Esophagus muscularis mucosa (tissue), 4 donors: ENCODE measurements around the gene TRAPPC3L. TPM values are rescaled to one million over a fixed set of nuclear protein-coding genes. Genes with fewer than 3 reads are reported as not detected.

Experiments
- DNase-seq: peaks from one replicate; pipeline ENCODE4 v3.0.0-alpha.2; 2017; ENCODE audit errors: extremely low spot score
- H3K27ac ChIP-seq, 4 donors: fragments of 200-600 bp; sonication (generic); replicated peaks in 1 of 4; 1 replicate in 3 of 4; 2 replicates in 1 of 4; pipeline ENCODE4 v1.5.1; 2016 to 2019; ENCODE audit warnings: mild to moderate bottlenecking in 1 of 4
- H3K27me3 ChIP-seq, 4 donors: fragments of 200-600 bp; sonication (generic); one replicate each; pipeline versions ENCODE4 v1.5.1 to v1.6.0; 2016 to 2019
- H3K36me3 ChIP-seq, 4 donors: fragments of 200-600 bp; sonication (generic); one replicate each; pipeline ENCODE4 v1.5.1; 2016 to 2019
- H3K4me1 ChIP-seq, 4 donors: fragments of 200-600 bp; sonication (generic); one replicate each; pipeline ENCODE4 v1.5.1; 2016 to 2019
- H3K4me3 ChIP-seq, 4 donors: fragments of 200-600 bp; sonication (generic); 1 replicate in 2 of 4; 2 replicates in 2 of 4; pipeline ENCODE4 v1.5.1; 2016 to 2019; ENCODE audit warnings: mild to moderate bottlenecking in 4 of 4, moderate library complexity in 1 of 4
- H3K9me3 ChIP-seq, 4 donors: fragments of 200-600 bp; sonication (generic); 1 replicate in 3 of 4; 2 replicates in 1 of 4; pipeline ENCODE4 v1.5.1; 2016 to 2019
- EP300 ChIP-seq: sonication (generic); formaldehyde crosslinking; IDR thresholded peaks from one replicate; pipeline ENCODE4 v1.6.1; 2017; ENCODE audit warnings: antibody characterized with exemption
- POLR2A ChIP-seq: fragments of 450-650 bp; IDR thresholded peaks from one replicate; pipeline ENCODE4 v1.6.1; 2017; ENCODE audit warnings: antibody characterized with exemption, moderate library complexity, mild to moderate bottlenecking, low read depth
- POLR2AphosphoS5 ChIP-seq, 2 donors: sonication (generic); formaldehyde crosslinking; IDR thresholded peaks; one replicate each; pipeline ENCODE4 v1.6.1; 2017; ENCODE audit warnings: antibody characterized with exemption in 2 of 2
- WGBS: methylation state at CpG from one replicate; pipeline ENCODE4 v1.1.5; 2018; 5-methylcytosine and 5-hydroxymethylcytosine counted together
- intact Hi-C: fragments of 100-400 bp; cut with DNase I; formaldehyde crosslinking; loops from one replicate; pipeline ENCODE4 v1.15.1; 2023
- total RNA-seq, 4 donors: library from RNA; depleted of rRNA; stranded (reverse); fragments of >200 nt; gene quantifications; one replicate each; pipeline versions ENCODE4 v1.1.0 to v1.2.1, GENCODE V29; 2016
- TF ChIP-seq, protein P1 (sequence below), 3 experiments: fragments of 200-600 bp in 2 of 3; fragments of 450-650 bp in 1 of 3; sonication (generic) in 2 of 3; IDR thresholded peaks; one replicate each; pipeline ENCODE4 v1.5.1; 2017 to 2019; ENCODE audit warnings: antibody characterized with exemption in 3 of 3, mild to moderate bottlenecking in 2 of 3, moderate library complexity in 1 of 3

TRAPPC3L gene
- total RNA-seq, 4 donors from 2014 or later = 0.42 TPM; not detected in 3

DNA sequence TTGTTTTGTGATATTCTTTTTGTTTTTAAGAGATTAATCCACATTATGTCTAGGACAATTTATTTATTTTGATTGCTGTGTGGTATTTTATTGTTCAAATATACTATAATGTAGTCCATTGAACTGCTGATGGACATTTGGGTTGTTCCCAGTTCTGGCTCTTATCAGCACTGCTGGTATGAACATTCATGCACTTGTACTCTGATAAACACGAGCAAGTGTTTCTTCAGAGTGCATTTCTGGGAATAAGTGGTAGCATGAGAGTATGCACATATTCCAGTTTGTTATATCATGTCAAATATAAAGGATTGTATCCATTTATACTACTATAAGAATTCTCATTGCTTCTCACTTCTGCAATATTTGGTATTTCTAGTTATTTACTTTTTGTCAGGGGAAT lies 77.2 kb downstream of the TRAPPC3L start:
- DNase-seq = no peak
- intact Hi-C loops = no loop called here
- Histone ChIP-seq H3K9me3 (no peaks in the 10 kb centered on the region), H3K36me3 (no peaks in the 10 kb centered on the region), H3K4me1 (no peaks in the 10 kb centered on the region), H3K27ac (no peak overlapping the region), H3K27me3 (peaks cover 0 to 8% (median 0%) of the 10 kb centered on the region in 4 donors), H3K4me3 (no peak overlapping the region)
- TF ChIP-seq POLR2A (no peak), EP300 (no peak)
- 100% methylated on average over 1 of the region's 1 CpG for WGBS

DNA sequence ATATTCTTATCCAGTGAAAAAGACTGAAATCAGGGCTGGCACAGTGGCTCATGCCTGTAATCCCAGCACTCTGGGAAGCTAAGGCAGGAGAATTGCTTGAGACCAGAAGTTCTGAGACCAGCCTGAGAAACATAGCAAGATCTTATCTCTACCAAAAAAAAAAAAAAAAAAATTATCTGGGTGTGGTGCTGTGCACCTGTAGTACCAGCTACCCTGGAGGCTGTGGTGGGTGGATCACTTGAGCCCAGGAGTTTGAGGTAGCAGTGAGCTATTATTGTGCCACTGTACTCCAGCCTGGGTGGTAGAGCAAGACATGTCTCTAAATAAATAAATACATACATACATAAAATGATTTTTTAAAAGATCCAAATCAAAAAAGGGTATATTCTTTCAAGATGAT lies 78.0 kb downstream of the TRAPPC3L start:
- H3K27me3 ChIP-seq = peaks cover 0 to 16% (median 0%) of the 10 kb centered on the region in 4 donors
- intact Hi-C loops = no loop called here
- DNase-seq = no peak
- peaks cover 0 to 4% (median 0%) of the 10 kb centered on the region in 4 donors for H3K4me1 ChIP-seq
- no peaks in the 10 kb centered on the region for H3K9me3 ChIP-seq
- no peaks in the 10 kb centered on the region for H3K36me3 ChIP-seq
- no peak overlapping the region for H3K27ac ChIP-seq
- no peak for TF ChIP-seq POLR2A
- TF ChIP-seq POLR2AphosphoS5 (IDR thresholded peaks at IDR 0.05) = no peak
- TF ChIP-seq, protein P1, sequence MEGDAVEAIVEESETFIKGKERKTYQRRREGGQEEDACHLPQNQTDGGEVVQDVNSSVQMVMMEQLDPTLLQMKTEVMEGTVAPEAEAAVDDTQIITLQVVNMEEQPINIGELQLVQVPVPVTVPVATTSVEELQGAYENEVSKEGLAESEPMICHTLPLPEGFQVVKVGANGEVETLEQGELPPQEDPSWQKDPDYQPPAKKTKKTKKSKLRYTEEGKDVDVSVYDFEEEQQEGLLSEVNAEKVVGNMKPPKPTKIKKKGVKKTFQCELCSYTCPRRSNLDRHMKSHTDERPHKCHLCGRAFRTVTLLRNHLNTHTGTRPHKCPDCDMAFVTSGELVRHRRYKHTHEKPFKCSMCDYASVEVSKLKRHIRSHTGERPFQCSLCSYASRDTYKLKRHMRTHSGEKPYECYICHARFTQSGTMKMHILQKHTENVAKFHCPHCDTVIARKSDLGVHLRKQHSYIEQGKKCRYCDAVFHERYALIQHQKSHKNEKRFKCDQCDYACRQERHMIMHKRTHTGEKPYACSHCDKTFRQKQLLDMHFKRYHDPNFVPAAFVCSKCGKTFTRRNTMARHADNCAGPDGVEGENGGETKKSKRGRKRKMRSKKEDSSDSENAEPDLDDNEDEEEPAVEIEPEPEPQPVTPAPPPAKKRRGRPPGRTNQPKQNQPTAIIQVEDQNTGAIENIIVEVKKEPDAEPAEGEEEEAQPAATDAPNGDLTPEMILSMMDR (IDR thresholded peaks at IDR 0.05) = no peak
- TF ChIP-seq EP300 = no peak
- no peak overlapping the region for H3K4me3 ChIP-seq

GRCh38 chr6:116467096-116467495 lies 78.4 kb downstream of the TRAPPC3L start:
- H3K4me1 ChIP-seq = peaks cover 0 to 8% (median 4%) of the 10 kb centered on the region in 4 donors
- DNase-seq = no peak
- intact Hi-C loops = no loop called here
- no peaks in the 10 kb centered on the region for H3K36me3 ChIP-seq
- H3K4me3 ChIP-seq = no peak overlapping the region
- H3K27me3 ChIP-seq = peaks cover 0 to 20% (median 0%) of the 10 kb centered on the region in 4 donors
- H3K27ac ChIP-seq = no peak overlapping the region
- H3K9me3 ChIP-seq = no peaks in the 10 kb centered on the region
- no peak for TF ChIP-seq POLR2A
- TF ChIP-seq, protein P1 (IDR thresholded peaks at IDR 0.05) = no peak
- TF ChIP-seq POLR2AphosphoS5 (IDR thresholded peaks at IDR 0.05) = no peak
- no peak for TF ChIP-seq EP300
- 88% methylated on average over 1 of the region's 1 CpG for WGBS

DNA sequence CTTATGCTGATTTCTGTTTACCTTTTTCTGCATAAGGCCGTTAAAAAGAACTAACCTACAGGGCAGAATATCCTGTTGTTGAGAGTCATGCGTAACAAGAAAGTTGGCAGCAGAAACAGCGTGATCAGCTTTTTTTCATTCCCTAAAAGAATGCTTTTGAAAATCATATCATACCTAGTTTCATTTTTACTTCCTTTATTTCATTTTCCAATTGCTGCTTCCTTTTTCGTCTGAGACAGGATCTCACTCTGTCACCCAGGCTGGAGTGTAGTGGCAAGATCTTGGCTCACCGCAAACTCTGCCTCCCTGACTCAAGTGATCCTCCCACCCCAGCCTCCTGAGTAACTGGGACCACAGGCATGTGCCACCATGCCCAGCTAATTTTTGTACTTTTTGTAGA lies 80.2 kb downstream of the TRAPPC3L start:
- WGBS = 70% methylated on average over 5 of the region's 5 CpGs
- no peak for TF ChIP-seq EP300
- TF ChIP-seq, protein P1 (IDR thresholded peaks at IDR 0.05) = no peak
- TF ChIP-seq POLR2AphosphoS5 (IDR thresholded peaks at IDR 0.05) = no peak
- TF ChIP-seq POLR2A = no peak
- H3K27ac ChIP-seq = no peak overlapping the region
- DNase-seq = no peak
- peaks cover 0 to 14% (median 12%) of the 10 kb centered on the region in 4 donors for H3K4me1 ChIP-seq
- peaks cover 0 to 24% (median 0%) of the 10 kb centered on the region in 4 donors for H3K27me3 ChIP-seq
- H3K4me3 ChIP-seq = no peak overlapping the region
- intact Hi-C loops = no loop called here
- no peaks in the 10 kb centered on the region for H3K36me3 ChIP-seq
- H3K9me3 ChIP-seq = no peaks in the 10 kb centered on the region

DNA sequence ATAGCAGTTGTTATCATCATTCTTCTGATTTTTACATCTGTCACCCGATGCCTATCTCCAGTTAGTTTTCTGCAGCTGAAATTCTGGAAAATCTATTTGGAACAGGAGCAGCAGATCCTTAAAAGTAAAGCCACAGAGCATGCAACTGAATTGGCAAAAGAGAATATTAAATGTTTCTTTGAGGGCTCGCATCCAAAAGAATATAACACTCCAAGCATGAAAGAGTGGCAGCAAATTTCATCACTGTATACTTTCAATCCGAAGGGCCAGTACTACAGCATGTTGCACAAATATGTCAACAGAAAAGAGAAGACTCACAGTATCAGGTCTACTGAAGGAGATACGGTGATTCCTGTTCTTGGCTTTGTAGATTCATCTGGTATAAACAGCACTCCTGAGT lies 82.2 kb downstream of the TRAPPC3L start:
- TF ChIP-seq POLR2A (no peak), POLR2AphosphoS5 (IDR thresholded peaks at IDR 0.05) (no peak), EP300 (no peak)
- TF ChIP-seq, protein P1 (IDR thresholded peaks at IDR 0.05) = no peak
- peaks cover 0 to 24% (median 0%) of the 10 kb centered on the region in 4 donors for H3K27me3 ChIP-seq
- H3K4me1 ChIP-seq = peaks cover 0 to 14% (median 12%) of the 10 kb centered on the region in 4 donors
- DNase-seq = no peak
- no peak overlapping the region for H3K27ac ChIP-seq
- no peak overlapping the region for H3K4me3 ChIP-seq
- H3K36me3 ChIP-seq = no peaks in the 10 kb centered on the region
- 85% methylated on average over 4 of the region's 4 CpGs for WGBS
- H3K9me3 ChIP-seq = no peaks in the 10 kb centered on the region
- intact Hi-C loops = no loop called here
